Activated naive CD8-positive, alpha-beta T cell treated with anti-CD3 and anti-CD28 coated beads, Interleukin-2, amount 50 U/mL, for 16 hours (primary cell): ENCODE data around the gene SSC5D.

Experiments
- DNase-seq: peaks from one replicate; pipeline ENCODE4 v3.0.0-alpha.2; 2020; ENCODE audit warnings: low read depth, low spot score

Gene SSC5D

GRCh38 chr19:55473225-55474012, 14.8 kb upstream of the SSC5D start:
- DNase-seq: no peak

- DNase-seq: no peak
These were observed 13.7 kb upstream of the SSC5D start for GRCh38 chr19:55474269-55475265.

- DNase-seq: peak; percentile 99
These were observed 12.0 kb upstream of the SSC5D start, which contains the start of gene ZNF628 for GRCh38 chr19:55476100-55476775. TSS of gene ZNF628 (plus strand) at chr19:55476617. CDS start at chr19:55479911, 3,294 bp downstream.

GRCh38 chr19:55477905-55478304, 10.3 kb upstream of the SSC5D start:
- no peak for DNase-seq

- DNase-seq: no peak
These were observed 9.9 kb upstream of the SSC5D start for GRCh38 chr19:55478364-55478763.

GRCh38 chr19:55479045-55479444, 9.2 kb upstream of the SSC5D start:
- DNase-seq: no peak

GRCh38 chr19:55479451-55480230, 8.6 kb upstream of the SSC5D start:
- DNase-seq: no peak

GRCh38 chr19:55481148-55481793, 7.0 kb upstream of the SSC5D start:
- no peak for DNase-seq

GRCh38 chr19:55481794-55482155, 6.5 kb upstream of the SSC5D start:
- no peak for DNase-seq

GRCh38 chr19:55482156-55482961, 5.9 kb upstream of the SSC5D start:
- no peak for DNase-seq

GRCh38 chr19:55482967-55483705, 5.1 kb upstream of the SSC5D start:
- DNase-seq: no peak

GRCh38 chr19:55483706-55484592, 4.3 kb upstream of the SSC5D start:
- DNase-seq: no peak

GRCh38 chr19:55484593-55485438, 3.4 kb upstream of the SSC5D start, which contains the start of gene NAT14:
TSS of gene NAT14 (plus strand) at chr19:55485188. CDS start at chr19:55485709, 521 bp downstream.
- peak; percentile 21 for DNase-seq

GRCh38 chr19:55485439-55486011, 2.7 kb upstream of the SSC5D start:
- DNase-seq: no peak

- DNase-seq: no peak
These were observed 1.9 kb upstream of the SSC5D start for GRCh38 chr19:55486043-55486970.
